Body of pancreas (tissue), 4 donors: ENCODE results near the gene CRTAC1. TPM values are rescaled to one million over a fixed set of nuclear protein-coding genes. Genes with fewer than 3 reads are reported as not detected.

ENCODE experiments used
- ATAC-seq: fragments of 150-250 bp; one replicate; pipeline ENCODE4 v1.9.1; 2016
- DNase-seq, 4 donors: peaks; one replicate each; pipeline ENCODE4 v3.0.0-alpha.2; 2019
- H3K27ac ChIP-seq, 4 donors: fragments of 200-600 bp; sonication (generic); 1 replicate in 3 of 4; 2 replicates in 1 of 4; pipeline versions ENCODE4 v1.5.1 to v1.6.1; 2016 to 2019; ENCODE audit warnings: mild to moderate bottlenecking in 1 of 4, mixed read lengths in 1 of 4, moderate library complexity in 1 of 4
- H3K27me3 ChIP-seq, 2 donors: fragments of 200-600 bp; sonication (generic); one replicate each; pipeline ENCODE4 v1.6.0; 2016; ENCODE audit warnings: mild to moderate bottlenecking in 1 of 2
- H3K36me3 ChIP-seq, 2 donors: fragments of 200-600 bp; sonication (generic); replicated peaks in 1 of 2; 2 replicates each; pipeline ENCODE4 v1.5.1; 2016; ENCODE audit warnings: low read depth in 2 of 2; ENCODE audit not compliant: insufficient read depth in 1 of 2
- H3K4me1 ChIP-seq: fragments of 200-600 bp; sonication (generic); one replicate; pipeline ENCODE4 v1.6.0; 2016
- H3K4me3 ChIP-seq, 2 donors: fragments of 200-600 bp; sonication (generic); 1 replicate in 1 of 2; 2 replicates in 1 of 2; pipeline ENCODE4 v1.5.1; 2016 to 2019
- H3K9me3 ChIP-seq, 3 donors: fragments of 200-600 bp; sonication (generic); 1 replicate in 2 of 3; 2 replicates in 1 of 3; pipeline ENCODE4 v1.5.1; 2016
- POLR2A ChIP-seq, 3 donors: fragments of 450-650 bp; IDR thresholded peaks; one replicate each; pipeline ENCODE4 v1.6.1; 2016; ENCODE audit warnings: antibody characterized with exemption in 3 of 3, mild to moderate bottlenecking in 2 of 3
- WGBS, 2 donors: methylation state at CpG; one replicate each; pipeline ENCODE4 v1.1.5; 2017; 5-methylcytosine and 5-hydroxymethylcytosine counted together
- intact Hi-C: fragments of 100-400 bp; cut with DNase I; formaldehyde crosslinking; loops from one replicate; pipeline ENCODE4 v1.15.1; 2023
- total RNA-seq, 2 donors: library from RNA; depleted of rRNA; stranded (reverse); fragments of >200 nt; gene quantifications; one replicate each; pipeline ENCODE4 v1.1.0, GENCODE V29; 2016
- TF ChIP-seq, protein P1 (sequence below), 7 experiments: fragments of 450-650 bp in 4 of 7; fragments of 200-600 bp in 3 of 7; sonication (generic) in 3 of 7; IDR thresholded peaks; one replicate each; pipeline ENCODE4 v1.5.1; 2016 to 2019; ENCODE audit warnings: antibody characterized with exemption in 7 of 7

Gene CRTAC1
- total RNA-seq, 2 donors from 2014 or later: 0.52 TPM; not detected in 1

DNA sequence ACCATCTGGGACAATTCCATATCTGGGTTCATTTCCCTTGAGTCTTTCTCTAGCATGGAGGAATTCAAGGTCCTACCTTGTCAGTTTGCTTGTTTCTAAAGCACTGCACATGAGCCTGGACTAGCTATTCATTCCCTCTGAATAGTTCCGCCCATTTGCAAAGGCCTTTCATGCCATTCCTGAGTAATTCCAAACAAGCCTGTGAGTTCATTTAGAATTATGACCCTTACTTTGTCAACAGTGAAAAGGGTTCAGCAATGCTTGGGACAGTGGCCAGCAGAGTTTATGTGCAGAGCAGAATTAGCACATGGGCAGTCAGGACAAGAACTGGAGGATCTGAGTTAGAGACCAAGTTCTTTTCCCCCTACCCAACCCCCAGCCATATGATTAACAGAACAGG lies 27.9 kb upstream of the CRTAC1 start:
- H3K27me3 ChIP-seq: no peaks in the 10 kb centered on the region
- no peak for ATAC-seq
- no peak for DNase-seq
- TF ChIP-seq, protein P1, sequence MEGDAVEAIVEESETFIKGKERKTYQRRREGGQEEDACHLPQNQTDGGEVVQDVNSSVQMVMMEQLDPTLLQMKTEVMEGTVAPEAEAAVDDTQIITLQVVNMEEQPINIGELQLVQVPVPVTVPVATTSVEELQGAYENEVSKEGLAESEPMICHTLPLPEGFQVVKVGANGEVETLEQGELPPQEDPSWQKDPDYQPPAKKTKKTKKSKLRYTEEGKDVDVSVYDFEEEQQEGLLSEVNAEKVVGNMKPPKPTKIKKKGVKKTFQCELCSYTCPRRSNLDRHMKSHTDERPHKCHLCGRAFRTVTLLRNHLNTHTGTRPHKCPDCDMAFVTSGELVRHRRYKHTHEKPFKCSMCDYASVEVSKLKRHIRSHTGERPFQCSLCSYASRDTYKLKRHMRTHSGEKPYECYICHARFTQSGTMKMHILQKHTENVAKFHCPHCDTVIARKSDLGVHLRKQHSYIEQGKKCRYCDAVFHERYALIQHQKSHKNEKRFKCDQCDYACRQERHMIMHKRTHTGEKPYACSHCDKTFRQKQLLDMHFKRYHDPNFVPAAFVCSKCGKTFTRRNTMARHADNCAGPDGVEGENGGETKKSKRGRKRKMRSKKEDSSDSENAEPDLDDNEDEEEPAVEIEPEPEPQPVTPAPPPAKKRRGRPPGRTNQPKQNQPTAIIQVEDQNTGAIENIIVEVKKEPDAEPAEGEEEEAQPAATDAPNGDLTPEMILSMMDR (IDR thresholded peaks at IDR 0.05): no peak
- TF ChIP-seq POLR2A (IDR thresholded peaks at IDR 0.05): no peak
- H3K27ac ChIP-seq: no peak overlapping the region
- 71 to 84% methylated on average over 1 of the region's 1 CpG for WGBS, 2 donors
- intact Hi-C loops: no loop called here
- no peaks in the 10 kb centered on the region for H3K4me1 ChIP-seq
- no peak overlapping the region for H3K4me3 ChIP-seq
- no peaks in the 10 kb centered on the region for H3K9me3 ChIP-seq
- H3K36me3 ChIP-seq: no peaks in the 10 kb centered on the region

DNA sequence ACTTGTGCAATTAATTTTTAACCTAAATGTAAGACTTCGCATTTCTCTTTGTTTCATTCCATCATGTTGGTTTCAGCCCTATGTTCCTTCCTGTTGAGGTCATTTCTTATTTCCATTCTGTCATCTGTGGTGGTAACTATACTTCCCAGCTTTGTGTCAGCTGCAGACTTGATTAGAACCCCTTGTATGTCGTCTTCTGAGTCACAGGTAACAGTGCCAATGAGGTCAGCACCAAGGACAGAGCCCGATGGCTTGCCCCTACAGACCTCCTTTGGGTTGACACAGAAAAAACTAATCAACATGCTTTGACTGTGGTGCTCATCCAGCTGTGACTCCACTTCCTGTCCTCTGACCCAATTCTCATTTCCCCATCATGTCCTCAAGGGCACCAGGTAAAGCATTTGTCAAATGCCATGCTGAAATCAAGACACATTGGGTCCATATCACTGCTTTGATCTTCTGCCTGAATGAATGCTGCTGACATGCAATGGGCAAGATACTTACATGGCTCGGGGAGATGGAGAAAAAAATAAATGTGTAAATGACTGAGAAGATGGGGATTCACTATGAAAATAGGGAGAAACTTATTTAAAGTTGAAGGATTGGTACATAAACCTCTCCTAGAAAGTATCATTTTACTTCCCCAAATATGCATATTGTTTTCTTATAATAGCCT lies 25.6 kb upstream of the CRTAC1 start:
- TF ChIP-seq POLR2A (IDR thresholded peaks at IDR 0.05): no peak
- TF ChIP-seq, protein P1 (IDR thresholded peaks at IDR 0.05): no peak
- peak in 1 of 4 donors; percentile 13 for DNase-seq

DNA sequence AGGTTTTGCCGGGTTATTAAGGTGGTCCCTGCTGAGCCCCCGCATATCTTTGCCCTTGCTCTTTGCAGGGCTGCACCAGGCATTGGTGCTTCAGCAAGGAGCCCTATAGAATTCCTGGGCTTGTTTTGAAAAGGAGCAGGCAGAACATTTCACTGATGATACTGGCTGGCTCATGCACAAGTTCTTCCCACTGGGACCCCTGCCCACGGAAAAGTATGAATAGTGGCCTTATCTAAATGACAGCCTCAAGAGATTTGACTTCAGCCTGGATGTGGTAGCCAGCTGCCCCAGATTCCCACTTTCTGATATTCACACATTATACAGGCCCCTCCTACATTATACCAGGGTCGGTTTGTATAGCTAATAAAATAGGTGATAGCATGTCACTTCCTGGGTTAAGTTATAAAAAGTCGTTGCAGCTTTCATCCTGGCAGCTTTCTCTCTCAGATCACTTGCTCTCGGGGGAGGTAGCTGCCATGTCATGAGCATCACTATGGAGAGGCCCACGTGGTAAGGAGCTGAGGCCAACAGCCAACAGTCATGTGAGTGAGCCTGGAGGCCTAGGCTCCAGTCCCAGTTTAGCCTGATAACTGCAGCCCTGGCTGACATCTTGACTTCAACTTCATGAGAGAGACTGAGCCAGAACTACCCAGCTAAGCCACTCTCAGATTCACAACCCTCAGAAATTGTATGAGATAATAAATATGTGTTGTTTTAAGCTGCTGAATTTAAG lies 16.8 kb upstream of the CRTAC1 start:
- no peaks in the 10 kb centered on the region for H3K9me3 ChIP-seq
- H3K27ac ChIP-seq: no peak overlapping the region
- TF ChIP-seq, protein P1 (IDR thresholded peaks at IDR 0.05): no peak
- no peak for TF ChIP-seq POLR2A (IDR thresholded peaks at IDR 0.05)
- no peaks in the 10 kb centered on the region for H3K4me1 ChIP-seq
- DNase-seq (no peak), ATAC-seq (no peak)
- WGBS, 2 donors: 40 to 48% methylated on average over 7 of the region's 7 CpGs
- H3K4me3 ChIP-seq: no peak overlapping the region
- no peaks in the 10 kb centered on the region for H3K27me3 ChIP-seq
- H3K36me3 ChIP-seq: no peaks in the 10 kb centered on the region
- intact Hi-C loops: no loop called here

More for the DNA sequence above, 25.6 kb upstream of the CRTAC1 start:
- Histone ChIP-seq H3K4me1 (no peaks in the 10 kb centered on the region), H3K27ac (no peak overlapping the region), H3K27me3 (no peaks in the 10 kb centered on the region), H3K9me3 (no peaks in the 10 kb centered on the region), H3K4me3 (no peak overlapping the region), H3K36me3 (no peaks in the 10 kb centered on the region)
- ATAC-seq: no peak
- WGBS, 2 donors: 30 to 32% methylated on average over 4 of the region's 4 CpGs
- intact Hi-C loops: no loop called here

DNA sequence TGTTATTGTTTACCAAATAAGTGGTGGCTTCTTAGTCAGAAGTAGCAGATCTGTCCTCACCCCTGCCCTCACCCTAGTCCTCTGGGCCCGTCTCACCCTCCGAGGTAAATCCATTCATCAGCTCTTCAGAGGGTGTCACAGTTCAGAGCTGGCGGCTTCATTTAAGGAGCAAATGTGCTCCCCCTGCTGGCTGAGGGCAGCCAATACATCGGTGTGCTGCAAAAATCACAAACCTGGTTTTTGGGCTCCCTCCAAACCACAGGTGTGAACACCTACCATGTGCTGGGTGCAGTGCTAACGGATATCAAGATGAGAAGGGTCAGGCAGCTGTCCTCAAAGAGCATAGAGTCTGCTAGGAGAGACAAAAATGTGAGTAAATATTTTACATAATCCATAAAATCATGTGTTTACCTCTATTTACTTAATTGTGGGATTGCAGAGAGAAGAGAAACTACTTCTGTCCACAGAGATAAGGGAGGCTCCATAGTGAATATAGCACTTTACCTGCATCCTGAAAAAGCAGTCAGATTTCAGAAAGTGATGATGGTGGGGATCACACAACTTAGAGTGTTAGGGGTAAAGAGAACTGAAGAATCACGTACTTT lies 15.5 kb upstream of the CRTAC1 start:
- peak; percentile 57 to 71 (median 60) for DNase-seq
- H3K4me3 ChIP-seq: no peak overlapping the region
- intact Hi-C loops: no loop called here
- 14 to 15% methylated on average over 6 of the region's 6 CpGs for WGBS, 2 donors
- no peaks in the 10 kb centered on the region for H3K36me3 ChIP-seq
- H3K4me1 ChIP-seq: no peaks in the 10 kb centered on the region
- peak; percentile 70 for ATAC-seq
- no peaks in the 10 kb centered on the region for H3K9me3 ChIP-seq
- TF ChIP-seq, protein P1 (IDR thresholded peaks at IDR 0.05): peak; percentile 71 to 83 (median 74)
- no peak for TF ChIP-seq POLR2A (IDR thresholded peaks at IDR 0.05)
- H3K27me3 ChIP-seq: no peaks in the 10 kb centered on the region
- no peak overlapping the region for H3K27ac ChIP-seq
